HEK293 (cell line): Measurements from ENCODE around the gene USP7.
A peak's percentile ranks its signal among the peaks of the same experiment; 100 is the strongest.

Experiments
- CTCF ChIA-PET: fragments of 350-600 bp; formaldehyde crosslinking; extraction: SDS; loops from one replicate; lab custom pipeline; 2021; ENCODE audit warnings: antibody characterized with exemption; lab: Yijun Ruan, JAX
- POLR2A ChIA-PET: fragments of 300-600 bp; formaldehyde crosslinking; extraction: SDS; loops from one replicate; lab custom pipeline; 2020; ENCODE audit warnings: antibody characterized with exemption, inconsistent platforms; lab: Yijun Ruan, JAX
- H3K27ac ChIP-seq: fragments of 200-500 bp; sonication (Bioruptor generic); 2 replicates; pipeline ENCODE4 v1.5.1; 2014; ENCODE audit warnings: low read depth, low read length, control low read depth, inconsistent platforms; ENCODE audit errors: extremely low read depth
- H3K36me3 ChIP-seq, 2 experiments: fragments of 200-500 bp in 1 of 2; sonication (Bioruptor generic) in 1 of 2; 1 replicate in 1 of 2; 2 replicates in 1 of 2; pipeline ENCODE4 v1.5.1; 2014 to 2017; ENCODE audit warnings: inconsistent platforms in 2 of 2, low read length in 2 of 2; ENCODE audit not compliant: control insufficient read depth in 2 of 2, insufficient read depth in 1 of 2
- H3K4me1 ChIP-seq: fragments of 200-500 bp; sonication (Bioruptor generic); 2 replicates; pipeline ENCODE4 v1.5.1; 2014; ENCODE audit warnings: mild to moderate bottlenecking, low read length, inconsistent platforms; ENCODE audit not compliant: control insufficient read depth, insufficient read depth
- H3K4me3 ChIP-seq: 2 replicates; pipeline ENCODE4 v1.5.1; 2011; ENCODE audit warnings: low read depth, mild to moderate bottlenecking, control low read depth, low read length, moderate library complexity
- H3K9me3 ChIP-seq: fragments of 200-500 bp; sonication (Bioruptor generic); 2 replicates; pipeline ENCODE4 v1.5.1; 2014; ENCODE audit warnings: low read depth, low read length, inconsistent platforms; ENCODE audit not compliant: control insufficient read depth, insufficient read depth
- FEZF1 ChIP-seq: fragments of 450-650 bp; formaldehyde crosslinking; IDR thresholded peaks from 2 replicates; pipeline ENCODE4 v1.5.1; 2016; ENCODE audit warnings: missing biosample characterization, missing genetic modification characterization
- SALL2 ChIP-seq: fragments of 450-650 bp; formaldehyde crosslinking; IDR thresholded peaks from 2 replicates; pipeline ENCODE4 v1.5.0; 2017; ENCODE audit warnings: missing biosample characterization, mild to moderate bottlenecking, missing genetic modification characterization, borderline replicate concordance
- ZBTB17 ChIP-seq: fragments of 450-650 bp; formaldehyde crosslinking; IDR thresholded peaks from 2 replicates; pipeline ENCODE4 v1.5.1; 2016; ENCODE audit warnings: missing biosample characterization, missing genetic modification characterization
- ZBTB20 ChIP-seq: fragments of 450-650 bp; formaldehyde crosslinking; IDR thresholded peaks from 2 replicates; pipeline ENCODE4 v1.5.1; 2016; ENCODE audit warnings: missing biosample characterization, missing genetic modification characterization
- ZBTB8A ChIP-seq: fragments of 450-650 bp; formaldehyde crosslinking; IDR thresholded peaks from 2 replicates; pipeline ENCODE4 v1.5.1; 2016; ENCODE audit warnings: missing biosample characterization, missing genetic modification characterization
- ZXDB ChIP-seq: fragments of 450-650 bp; formaldehyde crosslinking; IDR thresholded peaks from 2 replicates; pipeline ENCODE4 v1.5.1; 2016; ENCODE audit warnings: missing biosample characterization, missing genetic modification characterization
- TF ChIP-seq, protein P1 (sequence below): fragments of 450-650 bp; formaldehyde crosslinking; IDR thresholded peaks from 2 replicates; pipeline ENCODE4 v1.5.1; 2016; ENCODE audit warnings: missing biosample characterization, missing genetic modification characterization
- TF ChIP-seq, protein P2 (sequence below): fragments of 450-650 bp; formaldehyde crosslinking; IDR thresholded peaks from 2 replicates; pipeline ENCODE4 v1.5.1; 2016; ENCODE audit warnings: missing biosample characterization, missing genetic modification characterization
- TF ChIP-seq, protein P3 (sequence below): fragments of 450-650 bp; formaldehyde crosslinking; IDR thresholded peaks from 2 replicates; pipeline ENCODE4 v1.5.1; 2016; ENCODE audit warnings: missing biosample characterization, missing genetic modification characterization, borderline replicate concordance
- TF ChIP-seq, protein P4 (sequence below): fragments of 450-650 bp; formaldehyde crosslinking; IDR thresholded peaks from 2 replicates; pipeline ENCODE4 v1.5.1; 2016; ENCODE audit warnings: missing biosample characterization, missing genetic modification characterization

Gene USP7

DNA sequence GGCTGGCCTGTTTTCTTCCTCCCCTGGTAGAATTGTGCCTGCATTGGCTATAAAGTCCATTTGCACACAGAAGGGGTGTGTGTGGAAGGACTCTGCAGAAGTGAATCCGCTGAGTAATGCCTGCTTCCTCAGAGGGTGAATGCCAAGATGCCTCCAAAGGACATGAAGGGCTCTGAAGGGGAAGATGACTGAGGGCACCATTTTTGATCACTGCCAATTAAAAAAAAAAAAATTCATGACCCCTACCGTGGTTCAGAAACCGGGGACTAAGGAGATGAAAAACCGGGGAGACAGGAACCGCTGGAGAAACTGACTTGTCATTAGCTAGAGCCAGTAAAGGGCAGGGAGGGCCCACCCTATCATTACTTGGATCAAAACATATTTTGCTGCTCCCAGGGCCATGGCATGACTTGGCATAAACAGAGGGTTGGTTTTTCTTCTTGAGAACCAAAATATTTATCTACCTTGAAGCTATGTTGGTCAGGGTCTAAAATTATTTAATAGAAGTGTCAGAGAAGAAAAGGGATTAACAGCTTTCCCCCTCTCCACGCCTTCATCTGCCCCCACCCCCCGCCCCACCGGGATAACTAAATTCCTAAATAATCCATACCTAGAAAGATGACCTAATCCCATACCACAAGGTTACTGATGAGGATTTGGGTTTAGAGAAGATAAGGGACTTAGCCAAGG lies 3.6 kb upstream of the USP7 start:
- H3K4me1 ChIP-seq = no peaks in the 10 kb centered on the region
- no peak for TF ChIP-seq ZXDB
- TF ChIP-seq, protein P1, sequence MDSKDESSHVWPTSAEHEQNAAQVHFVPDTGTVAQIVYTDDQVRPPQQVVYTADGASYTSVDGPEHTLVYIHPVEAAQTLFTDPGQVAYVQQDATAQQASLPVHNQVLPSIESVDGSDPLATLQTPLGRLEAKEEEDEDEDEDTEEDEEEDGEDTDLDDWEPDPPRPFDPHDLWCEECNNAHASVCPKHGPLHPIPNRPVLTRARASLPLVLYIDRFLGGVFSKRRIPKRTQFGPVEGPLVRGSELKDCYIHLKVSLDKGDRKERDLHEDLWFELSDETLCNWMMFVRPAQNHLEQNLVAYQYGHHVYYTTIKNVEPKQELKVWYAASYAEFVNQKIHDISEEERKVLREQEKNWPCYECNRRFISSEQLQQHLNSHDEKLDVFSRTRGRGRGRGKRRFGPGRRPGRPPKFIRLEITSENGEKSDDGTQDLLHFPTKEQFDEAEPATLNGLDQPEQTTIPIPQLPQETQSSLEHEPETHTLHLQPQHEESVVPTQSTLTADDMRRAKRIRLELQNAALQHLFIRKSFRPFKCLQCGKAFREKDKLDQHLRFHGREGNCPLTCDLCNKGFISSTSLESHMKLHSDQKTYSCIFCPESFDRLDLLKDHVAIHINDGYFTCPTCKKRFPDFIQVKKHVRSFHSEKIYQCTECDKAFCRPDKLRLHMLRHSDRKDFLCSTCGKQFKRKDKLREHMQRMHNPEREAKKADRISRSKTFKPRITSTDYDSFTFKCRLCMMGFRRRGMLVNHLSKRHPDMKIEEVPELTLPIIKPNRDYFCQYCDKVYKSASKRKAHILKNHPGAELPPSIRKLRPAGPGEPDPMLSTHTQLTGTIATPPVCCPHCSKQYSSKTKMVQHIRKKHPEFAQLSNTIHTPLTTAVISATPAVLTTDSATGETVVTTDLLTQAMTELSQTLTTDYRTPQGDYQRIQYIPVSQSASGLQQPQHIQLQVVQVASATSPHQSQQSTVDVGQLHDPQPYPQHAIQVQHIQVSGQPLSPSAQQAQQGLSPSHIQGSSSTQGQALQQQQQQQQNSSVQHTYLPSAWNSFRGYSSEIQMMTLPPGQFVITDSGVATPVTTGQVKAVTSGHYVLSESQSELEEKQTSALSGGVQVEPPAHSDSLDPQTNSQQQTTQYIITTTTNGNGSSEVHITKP (tag by site-specific recombination) = peak; percentile 56
- TF ChIP-seq, all 188 proteins: peak for 1
- ChIA-PET CTCF (interaction anchor here (0.5 to 1.3 kb wide), 6 partner anchors 17 to 315 kb away, joined by 3 to 9 read pairs (median 3); no protein-coding TSS in a partner anchor), POLR2A (interaction anchor here (0.6 kb wide), 1 partner anchor 17 kb away, joined by 3 read pairs; no protein-coding TSS in a partner anchor)
- Histone ChIP-seq H3K36me3 (no peaks in the 10 kb centered on the region), H3K9me3 (no peaks in the 10 kb centered on the region), H3K4me3 (no peak overlapping the region), H3K27ac (no peak overlapping the region)

DNA sequence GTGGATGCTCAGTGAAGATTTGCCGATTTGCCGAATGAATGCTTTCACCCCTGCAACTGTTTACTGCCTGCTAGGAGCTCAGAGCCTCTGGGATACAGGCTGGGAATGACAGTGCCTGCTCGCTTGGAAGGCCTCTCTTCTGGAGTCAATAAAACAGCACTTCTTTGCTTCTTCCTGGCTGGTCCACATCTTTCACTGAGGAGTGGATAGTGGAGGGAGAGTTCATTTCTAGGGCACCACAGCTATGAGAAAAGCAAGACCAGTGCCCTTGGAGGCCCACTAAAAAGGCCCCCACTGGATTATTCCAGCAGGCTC lies 3.1 kb upstream of the USP7 start:
- no peaks in the 10 kb centered on the region for H3K36me3 ChIP-seq
- POLR2A ChIA-PET = interaction anchor here (0.5 kb wide), 1 partner anchor 33 kb away, joined by 3 read pairs; no protein-coding TSS in a partner anchor
- H3K9me3 ChIP-seq = no peaks in the 10 kb centered on the region
- H3K4me1 ChIP-seq = no peaks in the 10 kb centered on the region
- H3K27ac ChIP-seq = no peak overlapping the region
- TF ChIP-seq SALL2 (tag by site-specific recombination) (no peak), ZBTB17 (peak; percentile 37), FEZF1 (tag by site-specific recombination) (0 out of 2 replicates have a peak, but pooled peaks have one; percentile 7)
- TF ChIP-seq, protein P2, sequence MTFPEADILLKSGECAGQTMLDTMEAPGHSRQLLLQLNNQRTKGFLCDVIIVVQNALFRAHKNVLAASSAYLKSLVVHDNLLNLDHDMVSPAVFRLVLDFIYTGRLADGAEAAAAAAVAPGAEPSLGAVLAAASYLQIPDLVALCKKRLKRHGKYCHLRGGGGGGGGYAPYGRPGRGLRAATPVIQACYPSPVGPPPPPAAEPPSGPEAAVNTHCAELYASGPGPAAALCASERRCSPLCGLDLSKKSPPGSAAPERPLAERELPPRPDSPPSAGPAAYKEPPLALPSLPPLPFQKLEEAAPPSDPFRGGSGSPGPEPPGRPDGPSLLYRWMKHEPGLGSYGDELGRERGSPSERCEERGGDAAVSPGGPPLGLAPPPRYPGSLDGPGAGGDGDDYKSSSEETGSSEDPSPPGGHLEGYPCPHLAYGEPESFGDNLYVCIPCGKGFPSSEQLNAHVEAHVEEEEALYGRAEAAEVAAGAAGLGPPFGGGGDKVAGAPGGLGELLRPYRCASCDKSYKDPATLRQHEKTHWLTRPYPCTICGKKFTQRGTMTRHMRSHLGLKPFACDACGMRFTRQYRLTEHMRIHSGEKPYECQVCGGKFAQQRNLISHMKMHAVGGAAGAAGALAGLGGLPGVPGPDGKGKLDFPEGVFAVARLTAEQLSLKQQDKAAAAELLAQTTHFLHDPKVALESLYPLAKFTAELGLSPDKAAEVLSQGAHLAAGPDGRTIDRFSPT (tag by site-specific recombination) = no peak
- TF ChIP-seq, all 188 proteins: peak for 2
- H3K4me3 ChIP-seq = no peak overlapping the region
- CTCF ChIA-PET = interaction anchor here (0.5 to 1.3 kb wide), 4 partner anchors 42 to 355 kb away, joined by 3 to 9 read pairs (median 4); no protein-coding TSS in a partner anchor

DNA sequence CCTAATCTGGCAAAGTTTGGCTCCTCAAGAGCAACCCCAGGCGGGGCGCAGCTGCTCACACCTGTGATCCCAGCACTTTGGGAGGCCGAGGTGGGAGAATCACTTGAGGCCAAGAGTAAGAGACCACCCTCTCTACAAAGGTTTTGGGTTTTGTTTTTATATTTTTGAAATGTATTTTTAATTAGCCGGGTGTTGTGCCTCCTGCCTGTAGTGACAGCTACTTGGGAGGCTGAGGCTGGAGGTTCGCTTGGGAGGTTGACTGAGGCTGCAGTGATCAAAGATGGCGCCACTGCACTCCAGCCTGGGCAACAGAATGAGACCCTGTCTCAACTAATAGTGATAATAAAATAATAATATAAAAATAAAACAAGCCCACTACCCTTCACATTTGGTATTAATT lies 756 bp upstream of the USP7 start:
- Histone ChIP-seq H3K36me3 (no peaks in the 10 kb centered on the region), H3K27ac (peak overlapping the region; percentile 53; the same call in 1 of the 2 replicates), H3K4me1 (peaks cover 15% of the 10 kb centered on the region), H3K9me3 (no peaks in the 10 kb centered on the region), H3K4me3 (peak overlapping the region; percentile 57)
- TF ChIP-seq ZBTB20 (tag by site-specific recombination) = peak; percentile 27; the same call in 1 of the 2 replicates
- TF ChIP-seq ZBTB8A (tag by site-specific recombination) = peak; percentile 11; the same call in 1 of the 2 replicates
- TF ChIP-seq, protein P3, sequence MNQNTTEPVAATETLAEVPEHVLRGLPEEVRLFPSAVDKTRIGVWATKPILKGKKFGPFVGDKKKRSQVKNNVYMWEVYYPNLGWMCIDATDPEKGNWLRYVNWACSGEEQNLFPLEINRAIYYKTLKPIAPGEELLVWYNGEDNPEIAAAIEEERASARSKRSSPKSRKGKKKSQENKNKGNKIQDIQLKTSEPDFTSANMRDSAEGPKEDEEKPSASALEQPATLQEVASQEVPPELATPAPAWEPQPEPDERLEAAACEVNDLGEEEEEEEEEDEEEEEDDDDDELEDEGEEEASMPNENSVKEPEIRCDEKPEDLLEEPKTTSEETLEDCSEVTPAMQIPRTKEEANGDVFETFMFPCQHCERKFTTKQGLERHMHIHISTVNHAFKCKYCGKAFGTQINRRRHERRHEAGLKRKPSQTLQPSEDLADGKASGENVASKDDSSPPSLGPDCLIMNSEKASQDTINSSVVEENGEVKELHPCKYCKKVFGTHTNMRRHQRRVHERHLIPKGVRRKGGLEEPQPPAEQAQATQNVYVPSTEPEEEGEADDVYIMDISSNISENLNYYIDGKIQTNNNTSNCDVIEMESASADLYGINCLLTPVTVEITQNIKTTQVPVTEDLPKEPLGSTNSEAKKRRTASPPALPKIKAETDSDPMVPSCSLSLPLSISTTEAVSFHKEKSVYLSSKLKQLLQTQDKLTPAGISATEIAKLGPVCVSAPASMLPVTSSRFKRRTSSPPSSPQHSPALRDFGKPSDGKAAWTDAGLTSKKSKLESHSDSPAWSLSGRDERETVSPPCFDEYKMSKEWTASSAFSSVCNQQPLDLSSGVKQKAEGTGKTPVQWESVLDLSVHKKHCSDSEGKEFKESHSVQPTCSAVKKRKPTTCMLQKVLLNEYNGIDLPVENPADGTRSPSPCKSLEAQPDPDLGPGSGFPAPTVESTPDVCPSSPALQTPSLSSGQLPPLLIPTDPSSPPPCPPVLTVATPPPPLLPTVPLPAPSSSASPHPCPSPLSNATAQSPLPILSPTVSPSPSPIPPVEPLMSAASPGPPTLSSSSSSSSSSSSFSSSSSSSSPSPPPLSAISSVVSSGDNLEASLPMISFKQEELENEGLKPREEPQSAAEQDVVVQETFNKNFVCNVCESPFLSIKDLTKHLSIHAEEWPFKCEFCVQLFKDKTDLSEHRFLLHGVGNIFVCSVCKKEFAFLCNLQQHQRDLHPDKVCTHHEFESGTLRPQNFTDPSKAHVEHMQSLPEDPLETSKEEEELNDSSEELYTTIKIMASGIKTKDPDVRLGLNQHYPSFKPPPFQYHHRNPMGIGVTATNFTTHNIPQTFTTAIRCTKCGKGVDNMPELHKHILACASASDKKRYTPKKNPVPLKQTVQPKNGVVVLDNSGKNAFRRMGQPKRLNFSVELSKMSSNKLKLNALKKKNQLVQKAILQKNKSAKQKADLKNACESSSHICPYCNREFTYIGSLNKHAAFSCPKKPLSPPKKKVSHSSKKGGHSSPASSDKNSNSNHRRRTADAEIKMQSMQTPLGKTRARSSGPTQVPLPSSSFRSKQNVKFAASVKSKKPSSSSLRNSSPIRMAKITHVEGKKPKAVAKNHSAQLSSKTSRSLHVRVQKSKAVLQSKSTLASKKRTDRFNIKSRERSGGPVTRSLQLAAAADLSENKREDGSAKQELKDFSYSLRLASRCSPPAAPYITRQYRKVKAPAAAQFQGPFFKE (tag by site-specific recombination) = no peak
- TF ChIP-seq, protein P4, sequence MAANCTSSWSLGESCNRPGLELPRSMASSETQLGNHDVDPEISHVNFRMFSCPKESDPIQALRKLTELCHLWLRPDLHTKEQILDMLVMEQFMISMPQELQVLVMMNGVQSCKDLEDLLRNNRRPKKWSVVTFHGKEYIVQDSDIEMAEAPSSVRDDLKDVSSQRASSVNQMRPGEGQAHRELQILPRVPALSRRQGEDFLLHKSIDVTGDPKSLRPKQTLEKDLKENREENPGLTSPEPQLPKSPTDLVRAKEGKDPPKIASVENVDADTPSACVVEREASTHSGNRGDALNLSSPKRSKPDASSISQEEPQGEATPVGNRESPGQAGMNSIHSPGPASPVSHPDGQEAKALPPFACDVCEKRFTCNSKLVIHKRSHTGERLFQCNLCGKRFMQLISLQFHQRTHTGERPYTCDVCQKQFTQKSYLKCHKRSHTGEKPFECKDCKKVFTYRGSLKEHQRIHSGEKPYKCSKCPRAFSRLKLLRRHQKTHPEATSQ (tag by site-specific recombination) = no peak
- CTCF ChIA-PET = no interaction called here
- POLR2A ChIA-PET = interaction anchor here (0.6 to 0.7 kb wide), 2 partner anchors 95 to 127 kb away, joined by 3 to 4 read pairs; partner anchors contain the start of genes CARHSP1 and HAPSTR1
